DMS 273 (cell line): ENCODE data around the gene MX2.
"Not testable (repeated sequence)": the region's sequence is repeated elsewhere in the genome, so short reads cannot be mapped to it uniquely, and the experiment has no call there.

Source experiments
- DNase-seq: peaks from one replicate; lab custom pipeline; 2025; ENCODE audit not compliant: unreplicated experiment; lab: John Stamatoyannopoulos, UW

The MX2 gene

DNA sequence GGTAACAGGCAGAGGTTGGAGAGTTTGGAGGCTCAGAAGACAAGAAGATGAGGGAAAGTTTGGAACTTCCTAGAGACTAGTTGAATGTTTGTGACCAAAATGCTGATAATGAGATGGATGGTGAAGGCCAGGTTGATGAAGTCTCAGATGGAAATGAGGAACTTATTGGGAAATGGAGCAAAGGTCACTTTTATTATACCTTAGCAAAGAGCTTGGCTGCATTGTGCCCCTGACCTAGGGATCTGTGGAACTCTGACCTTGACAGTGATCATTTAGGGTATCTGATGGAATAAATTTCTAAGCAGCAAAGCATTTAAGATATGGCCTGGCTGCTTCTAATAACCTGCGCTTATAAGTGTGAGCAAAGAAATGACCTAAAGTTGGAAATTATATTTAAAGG is 28.1 kb upstream of the MX2 start:
- no peak for DNase-seq

DNA sequence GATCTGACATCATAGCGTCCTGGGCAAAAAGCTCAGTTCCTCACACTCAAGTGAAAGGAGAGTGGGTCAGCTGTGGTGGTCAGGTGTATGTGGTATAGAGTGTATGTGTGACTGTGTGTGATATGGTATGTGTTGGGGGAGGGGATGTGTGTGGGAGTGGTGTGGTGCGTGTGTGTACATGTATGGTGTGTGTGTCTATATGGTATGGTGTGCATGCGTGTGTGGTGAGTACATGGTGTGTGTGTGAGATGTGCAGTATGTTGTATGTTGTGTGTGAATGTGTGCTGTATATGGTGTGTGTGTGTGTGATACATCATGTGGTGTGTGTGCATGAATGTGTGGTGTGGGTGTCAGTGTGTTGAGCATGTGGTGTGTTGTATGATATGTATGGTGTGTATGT is 24.3 kb upstream of the MX2 start:
- DNase-seq = no peak

DNA sequence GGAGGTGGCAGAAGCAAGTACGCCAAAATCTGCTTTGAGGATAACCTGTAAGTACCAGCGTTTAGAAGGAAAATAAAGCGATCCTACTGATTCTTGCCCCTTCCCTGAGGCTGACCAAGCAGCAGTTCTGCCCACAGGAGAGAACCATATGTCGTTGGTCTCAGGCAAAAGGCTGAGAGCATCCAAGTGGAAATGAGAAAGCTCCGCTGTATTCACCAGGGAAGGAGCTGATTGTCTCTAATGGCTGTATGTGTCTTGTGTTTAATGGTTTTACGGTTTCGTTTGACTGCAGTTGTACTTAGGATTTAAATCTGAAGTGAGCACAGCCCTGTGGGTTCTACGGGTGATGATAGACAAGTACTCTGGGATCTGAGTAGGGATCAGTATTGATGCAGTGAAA is 23.4 kb upstream of the MX2 start:
- DNase-seq = no peak

DNA sequence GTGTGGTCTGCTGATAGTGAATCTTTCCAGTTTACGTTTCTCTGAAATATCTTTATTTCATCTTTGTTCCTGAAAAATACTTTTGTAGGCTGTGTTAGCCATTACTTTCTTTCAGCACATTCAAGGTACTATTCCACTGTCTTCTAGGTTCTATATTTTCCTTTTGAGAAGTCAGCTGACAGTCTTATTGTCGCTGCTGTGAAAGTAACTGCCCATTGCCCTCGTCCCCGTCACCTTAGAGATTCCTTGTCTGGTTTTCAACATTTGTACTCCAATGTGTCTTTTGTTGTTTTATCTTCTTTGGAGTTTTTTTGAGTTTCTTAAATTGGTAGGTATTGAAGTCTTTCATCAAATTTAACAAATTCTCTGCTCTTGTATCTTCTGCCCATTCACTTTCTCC is 19.8 kb upstream of the MX2 start:
- no peak for DNase-seq

DNA sequence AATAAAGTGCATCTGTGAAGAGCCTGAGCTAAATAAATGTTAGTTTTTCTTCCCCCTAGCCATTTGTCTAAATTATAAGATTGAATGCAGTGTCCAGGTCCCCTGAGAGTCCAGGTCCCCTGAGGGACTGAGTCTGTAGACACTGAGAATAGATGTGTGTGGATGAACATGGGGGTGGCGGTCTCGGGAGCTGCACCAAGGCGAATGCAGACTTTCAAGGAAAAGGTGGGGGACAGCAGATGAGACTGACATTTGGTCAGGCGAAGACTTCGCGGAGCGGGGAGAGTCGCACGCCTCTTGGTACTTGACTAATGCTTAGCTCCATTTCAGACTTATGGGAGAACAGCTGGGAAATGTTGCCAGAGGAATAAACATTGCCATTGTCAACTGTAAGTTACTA is 17.7 kb upstream of the MX2 start:
- DNase-seq = no peak

DNA sequence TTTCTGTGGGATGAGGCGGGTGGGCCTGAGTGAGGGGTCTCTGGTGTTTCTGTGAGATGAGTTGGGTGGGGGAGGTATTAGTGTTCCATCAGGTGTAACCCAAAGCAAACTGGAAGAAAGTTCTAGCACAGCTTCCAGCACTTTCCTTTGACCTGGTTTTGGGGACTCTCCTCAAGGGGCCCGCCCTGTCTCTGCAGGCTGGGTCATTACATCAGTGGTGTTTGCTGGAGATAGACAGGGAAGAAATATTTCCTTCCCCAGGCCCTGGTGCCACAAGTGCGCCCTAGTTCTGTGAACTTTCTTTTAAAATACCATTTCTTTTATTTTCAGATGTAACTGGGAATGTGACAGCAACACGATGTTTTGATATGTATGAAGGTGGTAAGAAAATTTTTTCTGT is 16.5 kb upstream of the MX2 start:
- DNase-seq = no peak

DNA sequence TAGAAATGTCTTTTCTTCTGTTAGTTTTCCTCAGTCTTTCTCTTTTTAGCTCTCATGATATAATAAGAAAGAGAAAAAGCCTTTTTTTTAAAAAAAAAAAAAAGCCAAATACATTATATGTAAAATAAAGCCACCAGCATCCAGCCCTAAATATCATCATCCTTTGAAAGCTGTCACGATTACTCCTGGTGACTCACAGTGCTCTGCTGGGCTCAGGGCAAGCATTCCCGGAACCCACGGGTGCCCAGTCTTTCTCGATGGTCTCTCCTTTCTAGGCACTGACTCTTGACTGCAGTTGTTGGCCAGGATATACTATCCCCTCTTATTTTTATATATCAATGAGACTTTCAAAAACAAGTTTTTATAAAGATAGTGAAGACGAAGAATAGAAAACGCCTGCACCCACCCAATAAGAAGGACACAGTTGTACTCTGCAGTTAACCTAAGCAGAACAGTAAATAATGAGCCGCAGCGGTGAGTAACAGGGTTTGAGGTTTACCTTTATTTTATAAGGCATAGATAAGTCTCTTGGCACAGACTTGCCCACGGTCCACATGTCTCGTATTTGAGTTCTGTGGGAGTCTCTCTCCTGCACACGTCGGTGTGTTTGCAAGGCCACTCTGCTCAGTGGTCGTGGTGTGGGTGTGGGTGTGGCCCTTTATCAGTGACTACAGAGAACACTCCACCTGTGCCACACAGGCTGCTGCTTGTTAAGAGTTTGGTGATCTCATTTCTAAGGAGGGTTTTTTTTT is 15.7 kb upstream of the MX2 start:
- no peak for DNase-seq

DNA sequence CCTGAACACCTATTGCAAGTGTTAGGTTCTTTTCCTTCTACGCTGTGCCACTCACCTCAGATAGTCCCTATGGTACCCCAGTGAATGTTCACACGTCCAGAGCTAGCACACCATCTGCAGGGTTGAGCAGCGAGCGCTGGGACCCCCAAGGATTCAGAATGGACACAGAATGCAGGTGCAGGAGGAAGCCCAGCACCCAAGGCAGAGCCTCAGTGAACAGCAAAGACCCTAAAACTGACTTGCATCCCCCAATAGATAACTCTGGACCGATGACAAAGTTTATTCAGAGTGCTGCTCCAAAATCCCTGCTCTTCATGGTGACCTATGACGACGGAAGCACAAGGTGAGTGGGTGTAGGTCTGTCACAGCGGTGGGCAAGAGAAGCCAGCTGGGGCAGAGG is 15.1 kb upstream of the MX2 start:
- no peak for DNase-seq

DNA sequence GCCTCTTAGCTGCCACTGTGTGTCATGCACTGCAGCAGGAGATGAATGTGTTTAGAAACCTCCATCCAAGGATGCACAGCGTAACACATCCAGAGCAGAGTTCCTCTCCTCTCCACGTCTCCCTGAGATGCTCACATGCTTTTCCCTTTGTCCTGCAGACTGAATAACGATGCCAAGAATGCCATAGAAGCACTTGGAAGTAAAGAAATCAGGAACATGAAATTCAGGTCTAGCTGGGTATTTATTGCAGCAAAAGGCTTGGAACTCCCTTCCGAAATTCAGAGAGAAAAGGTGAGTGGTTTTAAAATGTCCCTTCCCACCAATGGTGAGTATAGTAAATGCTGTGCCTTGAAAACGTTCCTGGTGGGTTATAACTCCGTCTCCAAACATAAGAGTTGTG is 13.4 kb upstream of the MX2 start:
- no peak for DNase-seq

DNA sequence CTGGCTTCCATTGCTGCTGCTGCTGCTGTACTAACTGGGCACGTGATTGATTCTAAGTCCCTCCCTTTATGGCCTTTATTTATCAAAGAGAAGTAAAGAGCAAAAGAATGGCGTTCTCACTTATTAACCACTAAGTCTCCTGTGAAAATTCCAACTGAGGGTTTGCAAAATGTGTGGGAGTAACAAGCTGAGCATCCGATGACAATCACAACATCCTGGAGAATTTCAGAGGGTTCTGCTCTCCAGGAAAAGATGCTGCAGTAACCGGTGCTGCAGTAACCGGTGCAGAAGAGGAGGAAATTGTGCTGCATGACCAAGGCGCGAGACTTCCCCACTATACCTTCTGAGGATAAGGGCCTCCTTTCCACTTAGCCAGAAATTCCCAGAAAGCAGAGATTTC is 12.7 kb upstream of the MX2 start:
- no peak for DNase-seq

DNA sequence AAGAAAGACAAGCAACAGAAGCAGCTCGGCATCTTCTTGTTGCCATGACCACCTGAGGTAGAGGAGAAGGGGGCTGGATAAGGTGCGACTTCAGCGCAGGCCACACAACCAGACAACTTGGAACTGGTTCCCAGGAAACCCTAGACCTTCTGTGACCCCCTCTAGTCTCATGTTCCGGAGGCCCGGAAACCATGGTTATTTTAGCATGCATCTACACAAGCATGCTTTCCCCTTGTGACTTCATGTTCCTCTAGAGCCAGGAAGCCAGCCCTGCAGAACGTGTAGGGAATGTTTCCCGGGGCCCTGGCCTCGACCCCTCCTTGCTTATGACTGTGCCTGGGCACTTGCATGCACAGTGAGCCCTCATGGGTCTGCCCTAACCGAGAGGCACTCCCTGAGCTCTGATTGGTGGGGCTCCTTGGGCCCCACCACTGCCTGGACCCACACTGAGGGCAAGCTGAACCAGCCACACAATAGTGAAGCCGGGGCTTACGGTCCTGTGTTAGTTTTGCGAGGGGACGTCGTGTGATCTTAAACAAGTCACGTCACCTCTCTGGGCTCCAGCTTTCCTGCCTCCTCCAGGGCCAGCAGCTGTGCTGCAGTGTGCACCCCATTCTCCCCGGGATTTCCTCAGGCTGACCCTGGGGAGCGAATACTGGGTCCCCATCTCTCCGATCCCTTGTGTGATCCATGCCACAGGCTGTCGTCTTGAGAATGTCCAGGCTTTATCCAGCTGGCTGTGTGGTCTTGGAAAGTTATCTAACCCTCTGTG is 12.0 kb upstream of the MX2 start:
- DNase-seq = no peak

DNA sequence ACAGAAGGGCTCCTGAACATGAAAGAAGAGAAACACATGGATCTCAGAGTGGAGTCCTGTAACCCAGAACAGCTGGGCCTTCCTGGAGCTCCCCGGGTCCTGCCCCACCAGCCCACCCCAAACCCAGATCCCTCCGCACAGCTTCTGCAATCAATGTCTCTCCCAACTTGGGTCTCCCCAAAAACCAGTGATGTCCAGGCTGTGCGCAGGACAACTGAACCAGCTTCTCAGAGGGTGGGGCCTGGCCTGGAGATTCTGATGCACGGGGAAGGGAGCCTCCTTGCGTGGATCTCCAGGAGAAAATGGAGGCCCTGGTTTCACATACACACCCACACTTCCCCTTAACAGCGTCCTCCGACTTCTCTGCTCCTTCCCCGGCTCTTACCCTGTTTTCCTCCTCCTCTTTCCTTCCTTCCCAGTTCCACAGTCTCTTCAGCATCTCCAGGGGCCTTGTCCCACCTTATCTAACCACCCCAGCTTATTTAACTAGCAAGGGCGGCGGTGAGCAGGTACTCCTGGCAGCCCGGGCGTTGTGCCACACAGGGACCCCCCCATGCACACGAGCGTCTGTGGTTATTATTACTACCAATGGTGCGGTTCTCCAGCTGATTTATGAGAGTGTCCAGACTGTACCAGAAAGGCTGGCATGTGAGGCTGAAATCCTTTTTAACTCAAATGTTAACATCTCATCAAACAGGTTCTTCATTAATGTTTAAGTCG is 11.2 kb upstream of the MX2 start:
- no peak for DNase-seq

DNA sequence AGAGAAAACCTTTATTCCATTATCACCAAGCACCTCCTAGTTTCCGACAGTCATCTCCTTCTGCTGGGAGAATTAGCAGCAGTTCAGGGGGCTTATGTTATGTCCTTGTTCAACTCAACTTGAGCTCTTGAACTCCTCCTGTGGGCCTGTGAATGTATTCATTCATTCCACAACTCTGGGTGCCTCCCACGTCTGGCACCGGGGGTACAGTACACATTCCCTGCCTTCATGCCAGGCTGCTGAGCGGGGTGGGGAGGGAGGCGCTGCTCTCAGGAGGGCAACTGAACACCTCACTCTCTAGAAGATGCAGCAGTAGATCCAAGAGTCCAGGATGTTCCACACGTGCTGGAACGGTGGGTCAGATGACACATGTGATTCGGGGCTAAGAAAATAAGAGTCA is 4.3 kb upstream of the MX2 start:
- DNase-seq = no peak

DNA sequence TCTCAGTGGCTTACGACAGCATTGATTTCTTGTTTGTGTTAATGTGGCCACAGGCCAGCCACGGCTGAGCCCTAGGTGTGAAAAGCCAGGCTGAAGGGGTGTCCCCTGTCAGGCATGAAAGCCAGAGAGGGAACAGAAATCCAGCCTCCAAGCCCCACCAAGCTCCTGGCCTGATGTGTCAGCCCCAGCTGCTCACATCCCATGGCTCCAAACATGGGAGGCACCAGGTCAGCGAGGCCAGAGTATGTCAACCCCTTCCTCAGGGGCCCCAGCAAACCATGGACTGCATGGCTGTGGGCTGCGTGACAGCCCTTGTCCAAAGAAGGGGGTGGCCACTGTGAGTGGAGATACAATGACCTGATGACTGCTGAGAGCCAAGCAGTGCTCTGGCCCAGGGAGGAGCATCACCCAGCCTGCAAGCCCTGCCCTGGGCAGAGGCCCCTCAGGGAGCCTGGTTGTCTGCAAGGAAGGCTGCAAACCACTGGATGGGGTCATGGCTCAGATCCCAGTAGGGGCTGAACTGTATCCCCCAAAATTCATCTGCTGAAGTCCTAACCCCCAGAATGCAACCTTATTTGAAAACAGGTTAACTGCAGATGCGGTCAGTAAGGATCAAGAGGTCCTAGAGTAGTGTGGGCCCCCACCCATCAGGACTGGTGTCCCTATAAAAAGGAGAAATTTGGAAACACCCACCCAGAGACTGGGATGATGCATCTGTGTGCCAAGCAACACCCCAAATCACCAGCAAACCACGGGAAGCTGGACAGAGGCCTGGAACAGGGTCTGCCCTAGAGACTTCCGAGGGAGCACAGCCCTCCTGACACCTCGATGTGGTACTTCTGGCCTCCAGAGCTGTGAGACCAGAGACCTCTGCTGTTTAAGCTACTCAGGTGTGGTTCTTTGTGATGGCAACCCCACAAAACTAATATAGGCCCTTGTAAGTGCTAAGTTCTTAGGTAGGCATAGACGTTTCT is 3.3 kb upstream of the MX2 start:
- no peak for DNase-seq

DNA sequence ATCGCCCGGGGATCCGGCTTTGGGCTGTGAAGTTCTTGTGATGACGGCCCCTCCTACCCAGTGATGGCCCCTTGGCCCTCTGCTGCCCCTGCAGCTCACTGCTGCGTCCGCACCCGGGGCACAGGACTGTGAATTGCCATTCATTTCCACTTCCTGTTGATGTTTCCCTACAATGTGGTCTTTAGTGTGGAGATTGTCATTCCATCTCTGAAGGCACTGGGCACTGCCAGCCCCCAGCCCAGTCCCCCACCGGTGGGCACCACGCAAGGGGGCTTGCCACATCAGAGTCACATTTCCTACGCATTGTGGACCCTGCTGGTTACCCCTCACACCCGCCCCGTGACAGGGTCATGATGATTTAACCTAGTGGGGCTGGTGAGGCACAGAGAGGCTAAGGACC is 2.5 kb upstream of the MX2 start:
- no peak for DNase-seq

DNA sequence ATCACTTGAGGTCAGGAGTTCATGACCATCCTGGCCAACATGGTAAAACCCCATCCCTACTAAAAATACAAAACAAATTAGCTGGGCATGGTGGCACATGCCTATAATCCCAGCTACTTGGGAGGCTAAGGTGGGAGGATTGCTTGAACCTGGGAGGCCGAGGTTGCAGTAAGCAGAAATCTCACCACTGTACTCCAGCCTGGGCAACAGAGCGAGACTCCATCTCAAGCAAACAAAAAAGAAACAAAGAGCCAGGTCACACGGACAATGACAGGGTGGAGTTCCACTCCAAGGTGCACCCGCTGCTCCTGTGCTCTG is 2.1 kb upstream of the MX2 start:
- DNase-seq = not testable (repeated sequence)

DNA sequence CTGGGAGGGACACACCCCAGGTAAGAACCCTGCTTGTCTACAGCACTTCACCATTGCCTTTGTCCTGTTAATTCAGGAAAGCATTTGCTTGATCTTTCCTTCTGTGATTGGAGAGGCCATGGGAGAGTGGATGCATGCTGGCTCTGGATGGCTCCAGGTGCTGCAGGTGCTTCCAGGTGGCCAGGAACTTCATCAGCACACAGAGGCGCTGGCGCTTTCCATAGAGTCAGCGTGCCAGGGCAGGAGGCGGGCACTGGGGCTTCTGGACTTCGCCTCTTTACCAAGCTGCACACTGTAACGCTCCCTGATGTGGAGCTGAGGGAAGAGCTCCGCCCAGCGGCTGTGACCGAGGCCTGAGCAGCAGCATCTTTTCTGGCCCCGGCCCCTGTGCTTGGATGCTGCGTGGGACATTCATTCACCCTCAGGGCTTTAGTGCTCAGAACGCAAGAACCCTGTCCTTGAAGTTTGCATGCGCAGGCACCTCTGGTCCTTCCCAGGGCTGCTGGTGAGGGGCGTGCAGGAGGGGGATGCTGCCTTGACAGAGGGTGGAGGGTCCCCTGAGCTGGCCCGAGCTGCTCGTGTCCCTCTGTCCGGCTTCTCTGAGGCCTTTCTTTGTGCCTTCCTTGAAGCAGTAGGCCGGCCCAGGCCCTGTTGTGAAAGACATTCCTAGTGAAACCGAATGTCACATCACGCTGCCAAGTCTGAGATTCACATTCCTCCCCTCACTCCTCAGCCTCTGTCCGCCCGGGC is 1.6 kb upstream of the MX2 start:
- DNase-seq = no peak

DNA sequence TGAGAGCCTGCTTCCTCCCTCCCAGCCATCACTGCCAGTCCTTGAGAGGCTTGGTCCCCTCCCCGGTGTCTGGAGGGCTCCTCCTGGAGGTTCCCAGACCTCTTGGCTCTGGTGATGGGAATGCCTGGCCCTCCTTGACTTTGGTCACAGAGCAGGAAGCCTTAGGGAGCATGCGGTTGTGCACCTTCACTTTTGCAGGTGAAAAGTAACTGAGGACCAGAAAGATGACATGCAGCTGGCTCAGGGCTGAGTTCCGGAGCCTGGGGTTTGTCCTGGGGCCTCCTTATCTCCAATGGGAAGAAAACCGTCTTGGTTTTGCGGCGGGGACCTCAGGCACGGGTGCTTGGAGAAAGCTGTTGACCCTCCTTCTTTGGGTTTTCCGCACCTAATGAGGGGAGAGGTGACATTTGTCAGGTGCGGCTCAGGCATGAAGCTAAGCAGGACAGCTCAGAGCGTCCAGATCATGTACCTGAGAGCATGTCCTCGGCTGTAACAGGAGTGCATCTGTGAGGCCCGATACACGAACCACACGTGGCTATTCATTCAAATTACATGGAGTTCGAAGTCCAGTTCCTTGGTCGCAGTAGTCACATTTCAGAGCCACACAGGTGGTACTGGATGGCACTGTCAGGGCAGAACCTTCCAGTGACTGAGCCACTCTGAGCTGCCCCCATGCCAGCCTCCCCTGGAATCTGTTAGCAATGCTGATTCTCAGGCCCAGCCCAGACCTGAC is 608 bp upstream of the MX2 start:
- no peak for DNase-seq

DNA sequence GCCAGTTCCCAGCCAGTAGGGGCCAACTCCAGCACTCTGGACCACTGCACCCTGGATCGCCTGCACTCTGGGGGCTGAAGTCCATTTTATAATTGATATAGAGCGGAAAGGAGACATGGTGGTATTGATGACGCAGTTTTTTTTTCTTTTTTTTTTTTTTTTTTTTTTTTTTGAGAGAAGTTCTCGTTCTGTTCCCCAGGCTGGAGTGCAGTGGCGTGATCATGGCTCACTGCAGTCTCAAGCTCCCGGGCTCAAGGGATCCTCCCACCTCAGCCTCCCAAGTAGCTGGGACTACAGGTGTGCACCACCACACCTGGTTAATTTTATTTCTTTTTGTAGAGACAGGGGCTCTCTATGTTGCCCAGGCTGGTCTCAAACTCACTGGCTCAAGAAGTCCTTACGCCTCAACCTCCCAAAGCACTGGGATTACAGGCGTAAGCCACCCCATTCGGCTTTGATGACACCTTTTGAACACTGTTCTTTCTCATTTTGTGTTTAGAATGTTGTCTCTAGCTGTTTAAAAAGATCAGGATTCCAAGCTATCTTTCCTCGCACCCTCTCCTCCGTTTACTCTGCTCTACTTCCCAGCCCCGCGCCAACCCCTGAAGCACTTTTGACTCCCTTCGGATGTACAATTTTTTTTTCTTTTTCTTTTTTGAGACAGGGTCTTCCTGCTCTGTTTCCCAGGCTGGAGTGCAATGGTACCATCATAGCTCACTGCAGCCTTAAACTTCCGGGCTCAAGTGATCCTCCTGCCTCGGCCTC is 960 bp downstream of the MX2 start:
- no peak for DNase-seq
